Uterus (tissue), 4 donors: ENCODE data around the gene SMIM36. TPM values are rescaled to one million over a fixed set of nuclear protein-coding genes. Genes with fewer than 3 reads are reported as not detected.
"Not testable (repeated sequence)": the region's sequence is repeated elsewhere in the genome, so short reads cannot be mapped to it uniquely, and the experiment has no call there.

Experiments used
- DNase-seq, 2 donors: peaks; one replicate each; pipeline ENCODE4 v3.0.0-alpha.2; 2019 to 2020
- H3K27ac ChIP-seq, 2 donors: fragments of 200-600 bp; sonication (generic); 1 replicate in 1 of 2; 2 replicates in 1 of 2; pipeline ENCODE4 v1.5.1; 2016 to 2018
- H3K27me3 ChIP-seq, 2 donors: fragments of 200-600 bp; sonication (generic); one replicate each; pipeline ENCODE4 v1.5.1; 2018 to 2019; ENCODE audit warnings: control low read depth in 1 of 2
- H3K36me3 ChIP-seq, 2 donors: fragments of 200-600 bp; sonication (generic); one replicate each; pipeline ENCODE4 v1.5.1; 2019; ENCODE audit warnings: control low read depth in 1 of 2
- H3K4me1 ChIP-seq, 2 donors: fragments of 200-600 bp; sonication (generic); one replicate each; pipeline ENCODE4 v1.5.1; 2018 to 2019; ENCODE audit warnings: control low read depth in 1 of 2
- H3K4me3 ChIP-seq, 2 donors: fragments of 200-600 bp; sonication (generic); 1 replicate in 1 of 2; 2 replicates in 1 of 2; pipeline ENCODE4 v1.5.1; 2018 to 2019; ENCODE audit warnings: mild to moderate bottlenecking in 1 of 2
- H3K9me3 ChIP-seq, 2 donors: fragments of 200-600 bp; sonication (generic); one replicate each; pipeline ENCODE4 v1.5.1; 2019; ENCODE audit warnings: control low read depth in 1 of 2
- CTCF ChIP-seq, 4 experiments: fragments of 200-600 bp in 2 of 4; fragments of 450-650 bp in 2 of 4; sonication (generic) in 2 of 4; IDR thresholded peaks; one replicate each; pipeline ENCODE4 v1.5.1; 2016 to 2019; ENCODE audit warnings: antibody characterized with exemption in 4 of 4, mild to moderate bottlenecking in 2 of 4, moderate library complexity in 1 of 4
- POLR2A ChIP-seq, 2 donors: fragments of 450-650 bp; IDR thresholded peaks; one replicate each; pipeline ENCODE4 v1.6.1; 2016; ENCODE audit warnings: antibody characterized with exemption in 2 of 2, mild to moderate bottlenecking in 1 of 2, moderate library complexity in 1 of 2
- intact Hi-C: fragments of 100-400 bp; cut with DNase I; formaldehyde crosslinking; loops from one replicate; pipeline ENCODE4 v1.15.1; 2023; ENCODE audit warnings: low total_unique reads
- small RNA-seq: library from RNA; depleted of rRNA; stranded (forward); fragments of <200 nt; gene quantifications from one replicate; pipeline ENCODE3, GENCODE V24; 2016
- total RNA-seq, 4 donors: library from RNA; depleted of rRNA in 3 of 4; stranded (reverse); fragments of >200 nt in 3 of 4; gene quantifications; one replicate each; pipeline versions ENCODE4 v1.1.0 to v1.2.4, GENCODE V29; 2014 to 2023
- donor health status: DM: yes; HTN: yes; CAD: no.

SMIM36 gene
- total RNA-seq, 4 donors from 2014 or later = not detected

DNA sequence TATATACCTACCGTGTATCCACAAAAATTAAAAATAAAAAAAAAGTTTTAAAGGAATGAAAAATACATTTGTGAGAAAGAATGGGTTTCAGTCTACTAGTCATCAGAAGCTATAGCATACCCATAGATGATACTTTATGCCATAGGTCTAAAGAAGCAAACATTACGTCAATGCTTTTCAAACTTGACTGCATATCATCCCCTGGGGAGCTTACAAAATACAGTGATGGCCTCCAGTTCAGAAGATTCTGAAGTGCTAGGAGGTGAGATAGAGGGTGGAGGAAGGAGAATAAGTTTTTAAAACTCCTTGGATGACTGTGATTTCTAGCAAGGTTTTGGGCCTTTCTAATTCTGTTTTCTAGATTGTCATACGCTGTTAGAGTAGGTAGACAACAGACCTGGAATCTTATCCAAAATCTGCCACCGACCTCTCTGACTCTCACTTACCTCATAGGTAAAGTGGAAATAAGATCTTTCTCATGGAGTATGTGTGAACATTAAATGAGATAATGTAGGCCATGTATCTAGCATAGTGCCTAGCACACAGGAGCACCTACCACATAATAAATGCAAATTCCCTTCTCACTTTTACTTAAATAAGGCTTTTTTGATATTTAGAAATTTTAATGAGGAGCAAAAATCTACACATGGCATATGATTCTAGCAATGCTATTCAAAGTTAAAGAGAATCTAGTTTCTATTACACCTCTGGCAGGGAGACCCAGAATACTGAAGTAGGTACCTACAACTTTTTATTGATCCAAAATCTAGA is 102.0 kb downstream of the SMIM36 start:
- TF ChIP-seq POLR2A (IDR thresholded peaks at IDR 0.05) = no peak
- no peak for TF ChIP-seq CTCF (IDR thresholded peaks at IDR 0.05)
- H3K36me3 ChIP-seq = no peaks in the 10 kb centered on the region
- no peak overlapping the region for H3K4me3 ChIP-seq
- no peaks in the 10 kb centered on the region for H3K9me3 ChIP-seq
- no peak overlapping the region for H3K27ac ChIP-seq
- H3K4me1 ChIP-seq = no peaks in the 10 kb centered on the region
- H3K27me3 ChIP-seq = no peaks in the 10 kb centered on the region
- DNase-seq = no peak
- intact Hi-C loops = no loop called here

- H3K9me3 ChIP-seq = no peaks in the 10 kb centered on the region
- TF ChIP-seq CTCF (IDR thresholded peaks at IDR 0.05) (no peak), POLR2A (IDR thresholded peaks at IDR 0.05) (no peak)
- intact Hi-C loops = no loop called here
- no peaks in the 10 kb centered on the region for H3K4me1 ChIP-seq
- H3K27ac ChIP-seq = no peak overlapping the region
- H3K4me3 ChIP-seq = no peak overlapping the region
- no peak for DNase-seq
- H3K36me3 ChIP-seq = no peaks in the 10 kb centered on the region
- H3K27me3 ChIP-seq = no peaks in the 10 kb centered on the region
Observed at GRCh38 chr17:55407641-55408566, 103.3 kb downstream of the SMIM36 start.

GRCh38 chr17:55405600-55405999 is 105.7 kb downstream of the SMIM36 start:
- Histone ChIP-seq H3K27ac (no peak overlapping the region), H3K36me3 (no peaks in the 10 kb centered on the region), H3K9me3 (no peaks in the 10 kb centered on the region), H3K27me3 (no peaks in the 10 kb centered on the region), H3K4me1 (no peaks in the 10 kb centered on the region), H3K4me3 (no peak overlapping the region)
- no peak for DNase-seq
- intact Hi-C loops = no loop called here
- TF ChIP-seq CTCF (IDR thresholded peaks at IDR 0.05) = no peak
- no peak for TF ChIP-seq POLR2A (IDR thresholded peaks at IDR 0.05)

DNA sequence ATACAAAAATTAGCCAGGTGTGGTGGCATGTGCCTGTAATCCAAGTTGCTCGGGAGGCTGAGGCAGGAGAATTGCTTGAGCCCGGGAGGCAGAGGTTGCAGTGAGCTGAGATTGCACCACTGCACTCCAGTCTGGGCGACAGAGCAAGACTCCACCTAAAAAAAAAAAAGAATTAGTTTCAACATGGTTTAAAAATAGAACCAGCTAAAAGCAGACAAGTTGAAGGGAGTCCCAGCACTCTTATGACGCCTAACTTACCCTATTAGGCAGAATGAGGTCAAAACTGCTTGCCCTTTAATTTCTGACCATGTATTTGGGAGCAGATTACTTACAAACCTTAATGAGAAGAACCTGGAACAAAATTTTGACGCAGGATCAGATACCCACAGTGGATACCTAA is 107.1 kb downstream of the SMIM36 start:
- DNase-seq, H3K4me3 ChIP-seq, H3K36me3 ChIP-seq, H3K9me3 ChIP-seq, intact Hi-C loops, H3K4me1 ChIP-seq, H3K27ac ChIP-seq, H3K27me3 ChIP-seq: not testable (repeated sequence)

- Histone ChIP-seq H3K27ac (no peak overlapping the region), H3K4me3 (no peak overlapping the region), H3K27me3 (no peaks in the 10 kb centered on the region), H3K4me1 (no peaks in the 10 kb centered on the region), H3K36me3 (no peaks in the 10 kb centered on the region), H3K9me3 (no peaks in the 10 kb centered on the region)
- no peak for TF ChIP-seq CTCF (IDR thresholded peaks at IDR 0.05)
- TF ChIP-seq POLR2A (IDR thresholded peaks at IDR 0.05) = no peak
- DNase-seq = no peak
- intact Hi-C loops = no loop called here
Observed at GRCh38 chr17:55402374-55402773, 108.9 kb downstream of the SMIM36 start.

Small RNA genes lying within 50 kb of the gene (small RNA-seq; reads per million reads assigned to genes)
- gene RNU6-1249P = not detected

Other genes starting within 250 kb of the SMIM36 start
- 10 to 100 TPM; 12.0 to 81.2 (median 50.4) TPM for gene HLF, start 246.5 kb downstream of the SMIM36 start, total RNA-seq
- 10 to 100 TPM in 3 of 4 donors, 1 to 10 TPM in 1; 1.3 to 27.9 (median 14.2) TPM for gene MMD, start 89.6 kb downstream of the SMIM36 start, total RNA-seq
- gene TMEM100, start 211.4 kb upstream of the SMIM36 start, total RNA-seq = 10 to 100 TPM in 1 of 4 donors, 1 to 10 TPM in 3; 2.8 to 26.3 (median 6.2) TPM
- gene PCTP, start 239.6 kb upstream of the SMIM36 start, total RNA-seq = 10 to 100 TPM in 2 of 4 donors, 1 to 10 TPM in 2; 1.8 to 18.8 (median 10.9) TPM